Subcutaneous adipose tissue (tissue), 4 donors: ENCODE measurements around the gene PTH1R. TPM values are rescaled to one million over a fixed set of nuclear protein-coding genes. Genes with fewer than 3 reads are reported as not detected.

Experiments used
- total RNA-seq, 4 donors: library from RNA; depleted of rRNA; stranded (reverse); fragments of >200 nt; gene quantifications; one replicate each; pipeline ENCODE4 v1.1.0, GENCODE V29; 2016
- TF ChIP-seq, protein P1 (sequence below): fragments of 450-650 bp; IDR thresholded peaks from one replicate; pipeline ENCODE4 v1.5.1; 2016; ENCODE audit warnings: low read depth, mild to moderate bottlenecking, control low read depth, antibody characterized with exemption, moderate library complexity

The PTH1R gene
- total RNA-seq = 10 to 100 TPM; 14.8 to 67.8 (median 16.2) TPM

DNA sequence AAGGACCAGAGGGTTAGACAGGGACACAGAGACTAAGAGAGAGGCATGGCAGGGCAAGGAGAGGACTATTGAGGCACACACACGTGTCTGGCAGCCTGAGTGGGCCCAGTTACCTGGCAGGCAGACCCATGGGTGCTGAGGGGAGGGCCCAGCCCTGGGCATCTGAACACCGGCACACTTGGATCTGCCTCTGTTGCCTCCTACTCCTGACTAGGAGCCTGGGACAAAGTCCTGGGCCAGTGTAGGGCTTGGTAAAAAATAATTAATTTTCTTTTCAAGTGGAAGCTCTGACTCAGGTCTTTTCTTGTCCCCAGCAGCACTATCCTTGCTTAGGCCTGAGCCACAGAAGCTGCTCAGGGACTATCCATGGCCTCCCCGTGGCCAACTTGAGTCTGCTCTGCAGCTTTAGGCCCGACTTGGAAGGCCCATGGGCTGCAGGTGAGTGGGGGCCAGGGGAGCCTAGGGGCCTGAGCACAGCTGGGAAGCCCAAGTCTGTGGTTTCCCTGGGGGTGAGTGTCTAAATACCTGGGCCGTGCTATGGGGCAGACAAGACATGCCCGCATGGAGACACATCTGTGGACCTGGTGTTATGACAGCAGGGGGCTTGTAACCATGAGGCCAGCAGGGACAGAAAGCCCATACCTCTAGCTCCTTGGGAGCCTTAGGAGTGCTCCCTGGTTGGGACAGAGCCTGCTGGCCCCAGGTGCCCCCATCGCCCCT lies at the start of gene PTH1R:
Gene PTH1R, plus strand, starts transcription at position 316 of the 720 bp plus-strand sequence. CDS start 5,839 bp downstream, outside the sequence.
- TF ChIP-seq, protein P1, sequence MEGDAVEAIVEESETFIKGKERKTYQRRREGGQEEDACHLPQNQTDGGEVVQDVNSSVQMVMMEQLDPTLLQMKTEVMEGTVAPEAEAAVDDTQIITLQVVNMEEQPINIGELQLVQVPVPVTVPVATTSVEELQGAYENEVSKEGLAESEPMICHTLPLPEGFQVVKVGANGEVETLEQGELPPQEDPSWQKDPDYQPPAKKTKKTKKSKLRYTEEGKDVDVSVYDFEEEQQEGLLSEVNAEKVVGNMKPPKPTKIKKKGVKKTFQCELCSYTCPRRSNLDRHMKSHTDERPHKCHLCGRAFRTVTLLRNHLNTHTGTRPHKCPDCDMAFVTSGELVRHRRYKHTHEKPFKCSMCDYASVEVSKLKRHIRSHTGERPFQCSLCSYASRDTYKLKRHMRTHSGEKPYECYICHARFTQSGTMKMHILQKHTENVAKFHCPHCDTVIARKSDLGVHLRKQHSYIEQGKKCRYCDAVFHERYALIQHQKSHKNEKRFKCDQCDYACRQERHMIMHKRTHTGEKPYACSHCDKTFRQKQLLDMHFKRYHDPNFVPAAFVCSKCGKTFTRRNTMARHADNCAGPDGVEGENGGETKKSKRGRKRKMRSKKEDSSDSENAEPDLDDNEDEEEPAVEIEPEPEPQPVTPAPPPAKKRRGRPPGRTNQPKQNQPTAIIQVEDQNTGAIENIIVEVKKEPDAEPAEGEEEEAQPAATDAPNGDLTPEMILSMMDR = no peak

DNA sequence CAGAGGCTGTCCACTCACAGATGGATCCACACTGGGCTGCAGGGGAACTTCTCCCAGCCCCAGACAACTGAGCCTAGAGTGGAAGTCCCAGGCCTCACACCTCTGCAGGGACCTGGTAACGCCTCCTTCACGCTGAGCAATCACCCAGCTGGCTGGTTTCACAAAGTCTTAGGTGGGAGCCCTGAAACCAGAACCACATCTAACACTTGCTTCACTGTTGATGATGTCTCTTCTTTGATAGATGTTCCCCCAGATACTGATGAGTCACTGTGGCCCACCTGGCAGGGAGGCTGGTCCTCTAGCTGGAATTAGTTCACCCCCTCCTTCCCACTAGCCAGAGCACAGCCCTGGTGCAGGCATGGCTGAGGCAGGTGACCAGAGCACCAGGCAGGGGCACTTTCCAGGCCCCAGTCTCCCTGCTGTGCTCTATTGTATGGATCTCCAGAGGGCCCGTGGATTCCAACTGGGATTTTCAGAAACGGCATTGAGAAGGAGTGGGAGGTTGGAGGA lies 47.8 kb upstream of the PTH1R start:
- TF ChIP-seq, protein P1 = no peak

DNA sequence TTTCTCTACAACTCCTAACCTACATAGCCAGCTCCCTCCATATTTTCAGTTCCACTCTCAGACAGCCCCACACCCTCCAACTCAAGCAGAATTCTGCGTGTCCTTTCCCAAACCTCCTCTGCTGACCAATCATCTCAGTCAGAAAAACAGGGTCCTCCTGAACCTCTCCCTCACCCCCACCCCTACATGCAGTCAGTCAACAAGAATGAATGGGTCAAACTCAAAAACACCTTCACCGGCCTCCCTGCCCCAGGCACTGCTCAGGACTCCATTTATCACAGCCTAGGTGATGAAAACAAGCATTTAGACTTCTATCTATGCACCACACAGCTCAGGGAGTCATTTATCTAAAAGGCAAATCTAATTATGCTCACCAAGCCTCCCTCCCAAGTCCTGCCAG lies 46.7 kb upstream of the PTH1R start:
- TF ChIP-seq, protein P1 = no peak

DNA sequence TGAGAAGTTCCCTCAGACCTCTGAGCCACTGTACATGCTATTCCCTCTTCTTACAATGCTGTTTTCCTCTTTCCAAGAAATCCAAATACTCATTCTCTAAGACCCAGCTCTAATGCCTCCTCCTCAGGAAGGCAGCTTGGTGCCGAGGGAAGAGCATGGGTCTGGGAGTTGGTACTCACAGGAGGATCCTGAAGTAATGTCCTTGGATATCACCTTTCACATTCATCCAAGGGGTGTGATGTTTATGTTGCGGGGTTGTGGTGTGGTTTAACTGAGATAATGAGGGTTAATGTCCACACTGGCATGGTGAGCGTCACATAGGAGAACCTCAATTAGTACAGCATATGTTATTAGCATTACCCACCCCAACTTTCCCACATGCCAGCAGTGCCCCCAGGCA lies 46.2 kb upstream of the PTH1R start:
- TF ChIP-seq, protein P1 = no peak

DNA sequence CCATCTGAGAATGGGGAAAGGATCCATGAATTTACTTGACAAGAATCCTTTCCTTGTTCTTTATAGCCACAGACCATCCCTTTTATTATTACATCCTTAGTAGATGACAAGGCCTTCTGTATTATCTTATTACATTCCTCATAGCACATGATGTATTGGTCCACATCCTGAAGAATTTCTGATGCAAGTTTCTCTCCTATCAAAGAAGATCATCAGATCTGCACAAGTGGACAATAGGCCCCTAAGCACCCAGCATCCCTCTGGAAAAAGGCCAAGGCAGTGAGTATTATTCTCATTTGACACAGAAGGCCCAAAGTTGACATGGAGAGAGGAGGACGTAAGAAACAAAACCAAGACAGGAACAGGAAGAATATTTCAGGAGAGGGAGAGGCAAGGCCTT lies 45.7 kb upstream of the PTH1R start:
- TF ChIP-seq, protein P1 = no peak

DNA sequence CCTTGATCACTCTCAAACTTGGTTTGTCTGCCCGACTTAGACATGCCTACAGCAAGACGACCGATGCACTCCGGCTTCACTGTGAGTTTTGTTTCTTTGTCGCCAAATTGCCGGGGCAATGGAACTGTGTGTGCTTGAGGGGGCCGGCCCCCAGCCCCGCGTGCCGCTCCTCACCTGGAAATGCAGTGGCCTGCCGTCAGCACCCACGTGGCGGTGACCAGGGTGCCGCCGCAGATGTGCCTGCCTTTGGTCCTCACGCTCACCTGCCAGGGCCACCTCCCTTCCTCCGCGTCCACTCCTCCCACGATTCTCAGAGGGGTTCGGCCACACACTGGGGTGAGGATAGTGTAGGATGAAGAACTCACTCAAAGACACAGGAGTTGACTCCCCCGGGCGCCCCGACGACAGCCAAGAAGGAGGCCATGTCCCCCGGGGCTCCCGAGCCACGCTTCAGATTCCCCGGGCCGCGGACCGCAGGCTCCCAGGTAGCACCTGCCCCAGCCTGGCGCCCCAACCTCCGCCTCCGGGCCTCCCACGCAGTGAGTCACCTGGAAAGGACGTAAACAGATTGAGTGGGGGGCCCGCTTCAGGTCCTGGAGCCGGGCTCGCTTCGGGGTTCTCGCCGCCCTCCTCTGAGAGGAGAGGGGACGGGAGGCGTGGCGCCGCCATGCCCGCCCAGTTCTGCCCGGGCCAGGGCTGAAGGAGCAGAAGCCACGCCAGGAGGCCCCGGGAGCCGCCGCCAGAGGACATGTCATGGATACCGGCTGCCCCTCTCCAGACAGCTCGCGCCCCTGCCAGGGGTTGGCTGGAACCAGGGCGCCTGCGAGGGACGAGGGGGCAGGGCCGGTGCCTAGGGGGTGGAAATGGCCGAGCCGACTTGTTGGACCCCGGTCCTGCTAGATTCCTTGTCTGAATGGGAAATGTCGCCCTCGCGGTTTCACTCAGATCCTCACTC lies 43.9 kb upstream of the PTH1R start:
- TF ChIP-seq, protein P1 = no peak

DNA sequence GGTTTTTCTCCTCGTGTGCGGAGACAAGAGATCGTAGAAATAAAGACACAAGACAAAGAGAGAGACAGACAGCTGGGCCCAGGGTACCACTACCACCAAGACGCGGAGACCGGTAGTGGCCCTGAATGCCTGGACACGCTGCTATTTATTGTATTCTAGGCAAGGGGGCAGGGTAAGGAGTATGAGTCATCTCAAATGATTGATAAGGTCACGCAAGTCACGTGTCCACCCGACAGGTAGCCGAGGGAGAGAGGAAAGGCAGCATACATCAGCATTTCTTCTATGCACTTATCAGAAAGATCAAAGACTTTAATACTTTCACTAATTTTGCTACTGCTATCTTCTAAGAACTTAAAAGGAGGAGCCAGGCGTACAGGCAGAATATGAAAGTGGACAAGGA lies 42.5 kb upstream of the PTH1R start:
- TF ChIP-seq, protein P1 = no peak
